ENCODE results near the gene PNKD. TPM values are rescaled to one million over a fixed set of nuclear protein-coding genes. Genes with fewer than 3 reads are reported as not detected.
A peak's percentile ranks its signal among the peaks of the same experiment; 100 is the strongest.

Gene PNKD
- total RNA-seq, 1 experiment from 2014 or later: 97.7 TPM

- Histone ChIP-seq H3K79me2 (ENCODE audit: low read length) (no peaks in the 10 kb centered on the region), H3K36me3 (ENCODE audit: low read depth, low read length) (no peaks in the 10 kb centered on the region), H2AFZ (ENCODE audit: low read length) (peak overlapping the region; percentile 87), H4K20me1 (ENCODE audit: low read length) (no peaks in the 10 kb centered on the region), H3K4me1 (ENCODE audit: insufficient read depth, low read length) (peaks cover 7% of the 10 kb centered on the region; the same call in 1 of the 2 replicates), H3K9me3 (ENCODE audit: low read length) (no peaks in the 10 kb centered on the region), H3F3A (ENCODE audit: low read length, unreplicated experiment) (no peaks in the 10 kb centered on the region), H3K4me2 (ENCODE audit: low read length) (peak overlapping the region; percentile 74), H3K9ac (ENCODE audit: low read length) (no peak overlapping the region), H3K4me3 (ENCODE audit: low read length) (peak overlapping the region; percentile 53), H3K27ac (ENCODE audit: low read length) (no peak overlapping the region), H3K9me2 (replicated peaks; ENCODE audit: low read length) (no peaks in the 10 kb centered on the region), H3K27me3 (ENCODE audit: low read length) (no peaks in the 10 kb centered on the region)
- BruUV-seq (replicated peaks): no TSS peak
- DNase-seq (peak; percentile 42), ATAC-seq (peak; percentile 69)
- POLR2A ChIA-PET (ENCODE audit: unreplicated experiment): no interaction called here
- intact Hi-C loops (cut with micrococcal nuclease): no loop called here
- CTCF ChIA-PET: no interaction called here
- no peak for TF ChIP-seq EZH2 (IDR thresholded peaks at IDR 0.05; ENCODE audit: low read length, unreplicated experiment)
- TF ChIP-seq, protein P1, sequence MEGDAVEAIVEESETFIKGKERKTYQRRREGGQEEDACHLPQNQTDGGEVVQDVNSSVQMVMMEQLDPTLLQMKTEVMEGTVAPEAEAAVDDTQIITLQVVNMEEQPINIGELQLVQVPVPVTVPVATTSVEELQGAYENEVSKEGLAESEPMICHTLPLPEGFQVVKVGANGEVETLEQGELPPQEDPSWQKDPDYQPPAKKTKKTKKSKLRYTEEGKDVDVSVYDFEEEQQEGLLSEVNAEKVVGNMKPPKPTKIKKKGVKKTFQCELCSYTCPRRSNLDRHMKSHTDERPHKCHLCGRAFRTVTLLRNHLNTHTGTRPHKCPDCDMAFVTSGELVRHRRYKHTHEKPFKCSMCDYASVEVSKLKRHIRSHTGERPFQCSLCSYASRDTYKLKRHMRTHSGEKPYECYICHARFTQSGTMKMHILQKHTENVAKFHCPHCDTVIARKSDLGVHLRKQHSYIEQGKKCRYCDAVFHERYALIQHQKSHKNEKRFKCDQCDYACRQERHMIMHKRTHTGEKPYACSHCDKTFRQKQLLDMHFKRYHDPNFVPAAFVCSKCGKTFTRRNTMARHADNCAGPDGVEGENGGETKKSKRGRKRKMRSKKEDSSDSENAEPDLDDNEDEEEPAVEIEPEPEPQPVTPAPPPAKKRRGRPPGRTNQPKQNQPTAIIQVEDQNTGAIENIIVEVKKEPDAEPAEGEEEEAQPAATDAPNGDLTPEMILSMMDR (conservative IDR thresholded peaks at IDR 0.05; ENCODE audit: low read depth, low read length): no peak
- TF ChIP-seq EZH2phosphoT487 (IDR thresholded peaks at IDR 0.05; ENCODE audit: borderline replicate concordance, low read length): no peak
These were observed 117.3 kb downstream of the PNKD start for GRCh38 chr2:218387369-218388194.

GRCh38 chr2:218389333-218390150 is 119.2 kb downstream of the PNKD start:
- no peaks in the 10 kb centered on the region for H3K9me3 ChIP-seq (ENCODE audit: low read length)
- no peaks in the 10 kb centered on the region for H4K20me1 ChIP-seq (ENCODE audit: low read length)
- H3K27me3 ChIP-seq (ENCODE audit: low read length): no peaks in the 10 kb centered on the region
- H3K9me2 ChIP-seq (replicated peaks; ENCODE audit: low read length): no peaks in the 10 kb centered on the region
- no peaks in the 10 kb centered on the region for H3K79me2 ChIP-seq (ENCODE audit: low read length)
- H3K27ac ChIP-seq (ENCODE audit: low read length): no peak overlapping the region
- TF ChIP-seq, protein P1 (conservative IDR thresholded peaks at IDR 0.05; ENCODE audit: low read depth, low read length): no peak
- TF ChIP-seq EZH2 (IDR thresholded peaks at IDR 0.05; ENCODE audit: low read length, unreplicated experiment) (no peak), EZH2phosphoT487 (IDR thresholded peaks at IDR 0.05; ENCODE audit: borderline replicate concordance, low read length) (no peak)
- no peaks in the 10 kb centered on the region for H3F3A ChIP-seq (ENCODE audit: low read length, unreplicated experiment)
- H3K4me1 ChIP-seq (ENCODE audit: insufficient read depth, low read length): peaks cover 7% of the 10 kb centered on the region; the same call in 1 of the 2 replicates
- no peak overlapping the region for H3K9ac ChIP-seq (ENCODE audit: low read length)
- H3K36me3 ChIP-seq (ENCODE audit: low read depth, low read length): no peaks in the 10 kb centered on the region
- DNase-seq (no peak), ATAC-seq (no peak)
- BruUV-seq (replicated peaks): no TSS peak
- H3K4me3 ChIP-seq (ENCODE audit: low read length): no peak overlapping the region
- H2AFZ ChIP-seq (ENCODE audit: low read length): no peak overlapping the region
- CTCF ChIA-PET: interaction anchor here (0.6 kb wide), 1 partner anchor 30 kb away, joined by 3 read pairs; no protein-coding TSS in a partner anchor
- POLR2A ChIA-PET (ENCODE audit: unreplicated experiment): no interaction called here
- intact Hi-C loops (cut with micrococcal nuclease): no loop called here
- no peak overlapping the region for H3K4me2 ChIP-seq (ENCODE audit: low read length)
